Esophagus muscularis mucosa (tissue), 4 donors: ENCODE data around the gene CYTL1. TPM values are rescaled to one million over a fixed set of nuclear protein-coding genes. Genes with fewer than 3 reads are reported as not detected.

Source experiments
- DNase-seq: peaks from one replicate; pipeline ENCODE4 v3.0.0-alpha.2; 2017; ENCODE audit errors: extremely low spot score
- H3K27ac ChIP-seq, 4 donors: fragments of 200-600 bp; sonication (generic); replicated peaks in 1 of 4; 1 replicate in 3 of 4; 2 replicates in 1 of 4; pipeline ENCODE4 v1.5.1; 2016 to 2019; ENCODE audit warnings: mild to moderate bottlenecking in 1 of 4
- H3K27me3 ChIP-seq, 4 donors: fragments of 200-600 bp; sonication (generic); one replicate each; pipeline versions ENCODE4 v1.5.1 to v1.6.0; 2016 to 2019
- H3K36me3 ChIP-seq, 4 donors: fragments of 200-600 bp; sonication (generic); one replicate each; pipeline ENCODE4 v1.5.1; 2016 to 2019
- H3K4me1 ChIP-seq, 4 donors: fragments of 200-600 bp; sonication (generic); one replicate each; pipeline ENCODE4 v1.5.1; 2016 to 2019
- H3K4me3 ChIP-seq, 4 donors: fragments of 200-600 bp; sonication (generic); 1 replicate in 2 of 4; 2 replicates in 2 of 4; pipeline ENCODE4 v1.5.1; 2016 to 2019; ENCODE audit warnings: mild to moderate bottlenecking in 4 of 4, moderate library complexity in 1 of 4
- H3K9me3 ChIP-seq, 4 donors: fragments of 200-600 bp; sonication (generic); 1 replicate in 3 of 4; 2 replicates in 1 of 4; pipeline ENCODE4 v1.5.1; 2016 to 2019
- EP300 ChIP-seq: sonication (generic); formaldehyde crosslinking; IDR thresholded peaks from one replicate; pipeline ENCODE4 v1.6.1; 2017; ENCODE audit warnings: antibody characterized with exemption
- POLR2A ChIP-seq: fragments of 450-650 bp; IDR thresholded peaks from one replicate; pipeline ENCODE4 v1.6.1; 2017; ENCODE audit warnings: antibody characterized with exemption, moderate library complexity, mild to moderate bottlenecking, low read depth
- POLR2AphosphoS5 ChIP-seq, 2 donors: sonication (generic); formaldehyde crosslinking; IDR thresholded peaks; one replicate each; pipeline ENCODE4 v1.6.1; 2017; ENCODE audit warnings: antibody characterized with exemption in 2 of 2
- WGBS: methylation state at CpG from one replicate; pipeline ENCODE4 v1.1.5; 2018; 5-methylcytosine and 5-hydroxymethylcytosine counted together
- intact Hi-C: fragments of 100-400 bp; cut with DNase I; formaldehyde crosslinking; loops from one replicate; pipeline ENCODE4 v1.15.1; 2023
- total RNA-seq, 4 donors: library from RNA; depleted of rRNA; stranded (reverse); fragments of >200 nt; gene quantifications; one replicate each; pipeline versions ENCODE4 v1.1.0 to v1.2.1, GENCODE V29; 2016
- TF ChIP-seq, protein P1 (sequence below), 3 experiments: fragments of 200-600 bp in 2 of 3; fragments of 450-650 bp in 1 of 3; sonication (generic) in 2 of 3; IDR thresholded peaks; one replicate each; pipeline ENCODE4 v1.5.1; 2017 to 2019; ENCODE audit warnings: antibody characterized with exemption in 3 of 3, mild to moderate bottlenecking in 2 of 3, moderate library complexity in 1 of 3

Gene CYTL1
- total RNA-seq, 4 donors from 2014 or later = 1.2 to 2.3 (median 2.0) TPM

DNA sequence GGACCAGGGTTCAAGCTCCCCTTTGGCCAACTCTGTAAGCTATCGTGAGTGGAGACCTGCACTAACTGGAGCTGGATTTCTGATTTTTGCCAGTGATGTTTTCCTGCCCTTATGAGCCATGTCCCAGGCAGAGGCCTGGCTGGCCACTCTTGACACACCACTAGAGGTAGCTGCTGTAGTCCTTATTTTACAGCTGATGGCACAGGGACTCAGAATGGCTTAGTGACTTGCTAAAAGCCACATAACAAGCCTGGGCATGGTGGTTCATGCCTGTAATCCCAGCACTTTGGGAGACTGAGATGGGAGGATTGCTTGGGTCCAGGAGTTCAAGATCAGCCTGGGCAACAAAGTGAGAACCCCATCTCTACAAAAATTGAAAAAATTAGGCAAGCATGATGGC lies 33.4 kb downstream of the CYTL1 start:
- no peak for DNase-seq
- no peaks in the 10 kb centered on the region for H3K36me3 ChIP-seq
- no peaks in the 10 kb centered on the region for H3K9me3 ChIP-seq
- 80% methylated on average over 1 of the region's 1 CpG for WGBS
- no peak overlapping the region for H3K4me3 ChIP-seq
- H3K27me3 ChIP-seq = no peaks in the 10 kb centered on the region
- H3K4me1 ChIP-seq = peaks cover 3 to 10% (median 7%) of the 10 kb centered on the region in 4 donors
- intact Hi-C loops = no loop called here
- no peak overlapping the region for H3K27ac ChIP-seq
- TF ChIP-seq POLR2AphosphoS5 (IDR thresholded peaks at IDR 0.05) = no peak

DNA sequence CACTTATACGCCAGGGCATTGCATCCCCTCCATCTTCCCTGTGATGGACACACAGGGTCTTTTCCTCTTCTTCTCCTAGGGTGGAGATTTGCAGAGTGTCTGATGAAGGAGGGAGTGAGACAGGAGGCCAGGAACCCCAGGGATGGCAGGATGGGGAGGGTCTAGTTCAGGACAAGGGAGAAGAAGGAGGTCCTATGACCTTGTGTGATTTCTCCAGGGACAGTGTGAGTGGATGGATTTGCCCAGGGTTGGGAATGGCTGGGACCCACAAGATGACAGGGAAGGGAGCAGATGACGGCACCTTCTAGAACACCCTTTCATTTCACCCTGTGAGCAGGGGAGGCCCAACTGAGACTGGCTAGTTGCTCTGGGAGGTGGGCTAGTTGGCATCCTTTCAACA lies 34.2 kb downstream of the CYTL1 start:
- DNase-seq = peak; percentile 90
- no peak overlapping the region for H3K27ac ChIP-seq
- TF ChIP-seq POLR2A = no peak
- TF ChIP-seq, protein P1, sequence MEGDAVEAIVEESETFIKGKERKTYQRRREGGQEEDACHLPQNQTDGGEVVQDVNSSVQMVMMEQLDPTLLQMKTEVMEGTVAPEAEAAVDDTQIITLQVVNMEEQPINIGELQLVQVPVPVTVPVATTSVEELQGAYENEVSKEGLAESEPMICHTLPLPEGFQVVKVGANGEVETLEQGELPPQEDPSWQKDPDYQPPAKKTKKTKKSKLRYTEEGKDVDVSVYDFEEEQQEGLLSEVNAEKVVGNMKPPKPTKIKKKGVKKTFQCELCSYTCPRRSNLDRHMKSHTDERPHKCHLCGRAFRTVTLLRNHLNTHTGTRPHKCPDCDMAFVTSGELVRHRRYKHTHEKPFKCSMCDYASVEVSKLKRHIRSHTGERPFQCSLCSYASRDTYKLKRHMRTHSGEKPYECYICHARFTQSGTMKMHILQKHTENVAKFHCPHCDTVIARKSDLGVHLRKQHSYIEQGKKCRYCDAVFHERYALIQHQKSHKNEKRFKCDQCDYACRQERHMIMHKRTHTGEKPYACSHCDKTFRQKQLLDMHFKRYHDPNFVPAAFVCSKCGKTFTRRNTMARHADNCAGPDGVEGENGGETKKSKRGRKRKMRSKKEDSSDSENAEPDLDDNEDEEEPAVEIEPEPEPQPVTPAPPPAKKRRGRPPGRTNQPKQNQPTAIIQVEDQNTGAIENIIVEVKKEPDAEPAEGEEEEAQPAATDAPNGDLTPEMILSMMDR (IDR thresholded peaks at IDR 0.05) = no peak
- H3K4me3 ChIP-seq = no peak overlapping the region
- 90% methylated on average over 2 of the region's 2 CpGs for WGBS
- no peaks in the 10 kb centered on the region for H3K27me3 ChIP-seq
- intact Hi-C loops = no loop called here
- H3K4me1 ChIP-seq = peaks cover 0 to 2% (median 0%) of the 10 kb centered on the region in 4 donors
- H3K9me3 ChIP-seq = no peaks in the 10 kb centered on the region
- no peaks in the 10 kb centered on the region for H3K36me3 ChIP-seq

DNA sequence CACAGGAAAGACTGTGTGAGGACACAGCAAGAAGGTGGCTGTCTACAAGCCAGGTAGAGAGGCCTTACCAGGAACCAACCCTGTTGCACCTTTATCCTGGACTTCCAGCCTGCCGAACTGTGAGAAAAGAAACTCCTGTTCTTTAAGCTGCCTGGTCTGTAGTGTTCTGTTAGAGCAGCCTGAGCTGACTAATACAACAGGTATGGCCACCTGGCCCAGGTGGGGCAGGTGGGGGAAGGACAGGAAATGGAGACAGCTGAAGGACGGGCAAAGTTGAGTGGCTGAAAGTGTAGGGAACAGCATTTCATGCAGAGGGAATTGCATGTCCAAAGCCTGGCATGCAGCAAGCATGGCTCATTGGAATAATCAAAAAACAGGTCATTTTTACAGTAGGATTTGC lies 35.1 kb downstream of the CYTL1 start:
- TF ChIP-seq, protein P1 (IDR thresholded peaks at IDR 0.05) = no peak
- no peak for TF ChIP-seq POLR2AphosphoS5 (IDR thresholded peaks at IDR 0.05)
- TF ChIP-seq POLR2A = no peak
- TF ChIP-seq EP300 = no peak
- intact Hi-C loops = no loop called here
- H3K36me3 ChIP-seq = no peaks in the 10 kb centered on the region
- H3K27me3 ChIP-seq = no peaks in the 10 kb centered on the region
- H3K4me3 ChIP-seq = no peak overlapping the region
- no peaks in the 10 kb centered on the region for H3K9me3 ChIP-seq
- 83% methylated on average over 2 of the region's 2 CpGs for WGBS
- DNase-seq = no peak
- H3K4me1 ChIP-seq = no peaks in the 10 kb centered on the region
- H3K27ac ChIP-seq = no peak overlapping the region

DNA sequence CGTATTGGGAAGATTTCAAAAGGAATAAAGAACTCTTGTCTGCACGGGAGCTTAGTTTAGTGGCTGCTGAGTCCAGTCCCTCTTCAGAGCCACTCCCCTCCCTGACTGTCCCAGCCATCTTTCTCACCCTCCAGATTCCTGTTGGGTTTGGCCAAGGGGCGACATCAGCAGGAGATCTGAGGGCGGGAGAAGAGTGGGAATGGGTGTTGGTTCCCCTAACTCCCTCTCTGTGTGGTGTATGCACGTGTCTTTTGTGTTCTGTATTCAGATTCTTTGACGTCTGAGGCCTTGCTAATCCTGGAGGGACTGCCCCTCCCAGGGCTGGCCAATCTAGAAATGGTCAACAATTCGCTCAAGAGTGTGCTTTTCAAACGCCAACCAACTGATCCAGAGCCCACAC lies 37.4 kb downstream of the CYTL1 start:
- Histone ChIP-seq H3K4me1 (no peaks in the 10 kb centered on the region), H3K36me3 (no peaks in the 10 kb centered on the region), H3K9me3 (no peaks in the 10 kb centered on the region), H3K27ac (peak overlapping the region in 1 of 4 donors; percentile 44), H3K27me3 (no peaks in the 10 kb centered on the region), H3K4me3 (no peak overlapping the region)
- intact Hi-C loops = no loop called here
- whole genome bisulfite sequencing = 63% methylated on average over 8 of the region's 8 CpGs
- DNase-seq = no peak
- no peak for TF ChIP-seq POLR2A
- TF ChIP-seq EP300 = no peak
- TF ChIP-seq, protein P1 (IDR thresholded peaks at IDR 0.05) = no peak
- TF ChIP-seq POLR2AphosphoS5 (IDR thresholded peaks at IDR 0.05) = no peak

DNA sequence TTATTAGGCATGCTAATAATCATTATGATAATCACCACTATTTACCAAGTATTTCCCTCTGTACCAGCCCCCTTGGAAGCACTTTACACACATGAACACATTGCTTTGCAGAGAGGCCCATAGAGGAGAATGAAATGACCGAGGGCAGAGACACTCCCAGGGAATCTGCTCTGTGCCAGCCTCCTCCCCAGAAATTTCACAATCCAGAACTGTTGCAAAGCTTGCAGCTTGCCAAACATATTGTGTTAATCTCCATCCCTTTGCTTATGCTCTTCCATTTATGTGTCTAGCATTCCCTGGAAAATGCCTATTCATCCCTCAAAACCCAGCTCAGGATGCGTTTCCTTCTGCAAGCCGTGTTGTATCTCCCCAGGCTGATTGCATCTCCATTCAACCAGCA lies 37.8 kb downstream of the CYTL1 start:
- Histone ChIP-seq H3K9me3 (no peaks in the 10 kb centered on the region), H3K27me3 (no peaks in the 10 kb centered on the region), H3K4me1 (no peaks in the 10 kb centered on the region), H3K36me3 (no peaks in the 10 kb centered on the region), H3K4me3 (no peak overlapping the region), H3K27ac (peak overlapping the region in 1 of 4 donors; percentile 44)
- WGBS = 82% methylated on average over 3 of the region's 3 CpGs
- TF ChIP-seq, protein P1 (IDR thresholded peaks at IDR 0.05) = no peak
- TF ChIP-seq POLR2A = no peak
- no peak for TF ChIP-seq EP300
- no peak for TF ChIP-seq POLR2AphosphoS5 (IDR thresholded peaks at IDR 0.05)
- DNase-seq = no peak
- intact Hi-C loops = no loop called here
